WTC11 (cell line): ENCODE data around the gene NCOA1.

Experiments
- ZBTB21 ChIP-seq: sonication (generic); formaldehyde crosslinking; IDR thresholded peaks from 2 replicates; pipeline ENCODE4 v1.8.1; 2023; ENCODE audit warnings: mild to moderate bottlenecking, missing genetic modification reagents, borderline replicate concordance
- ZNF121 ChIP-seq: sonication (generic); formaldehyde crosslinking; IDR thresholded peaks from 2 replicates; pipeline ENCODE4 v1.8.0; 2023; ENCODE audit warnings: missing genetic modification reagents
- TF ChIP-seq, protein P1 (sequence below): sonication (generic); formaldehyde crosslinking; conservative IDR thresholded peaks from 2 replicates; pipeline ENCODE4 v1.8.1; 2022; ENCODE audit warnings: mild to moderate bottlenecking, missing genetic modification reagents
- TF ChIP-seq, protein P2 (sequence below): fragments of 200-600 bp; IDR thresholded peaks from 2 replicates; pipeline ENCODE4 v1.8.0; 2022; ENCODE audit warnings: antibody characterized with exemption
- TF ChIP-seq, protein P3 (sequence below): sonication (generic); formaldehyde crosslinking; IDR thresholded peaks from 2 replicates; pipeline ENCODE4 v1.8.1; 2023; ENCODE audit warnings: mild to moderate bottlenecking, missing genetic modification reagents
- TF ChIP-seq, protein P4 (sequence below): sonication (generic); formaldehyde crosslinking; IDR thresholded peaks from 2 replicates; pipeline ENCODE4 v1.8.1; 2023; ENCODE audit warnings: mild to moderate bottlenecking, missing genetic modification reagents, moderate library complexity
- TF ChIP-seq, protein P5 (sequence below): sonication (generic); formaldehyde crosslinking; conservative IDR thresholded peaks from 2 replicates; pipeline ENCODE4 v1.8.1; 2023; ENCODE audit warnings: mild to moderate bottlenecking, low read depth, missing genetic modification reagents, moderate library complexity
- TF ChIP-seq, protein P6 (sequence below): sonication (generic); formaldehyde crosslinking; IDR thresholded peaks from 2 replicates; pipeline ENCODE4 v1.8.0; 2022; ENCODE audit warnings: mild to moderate bottlenecking, missing genetic modification reagents

DNA sequence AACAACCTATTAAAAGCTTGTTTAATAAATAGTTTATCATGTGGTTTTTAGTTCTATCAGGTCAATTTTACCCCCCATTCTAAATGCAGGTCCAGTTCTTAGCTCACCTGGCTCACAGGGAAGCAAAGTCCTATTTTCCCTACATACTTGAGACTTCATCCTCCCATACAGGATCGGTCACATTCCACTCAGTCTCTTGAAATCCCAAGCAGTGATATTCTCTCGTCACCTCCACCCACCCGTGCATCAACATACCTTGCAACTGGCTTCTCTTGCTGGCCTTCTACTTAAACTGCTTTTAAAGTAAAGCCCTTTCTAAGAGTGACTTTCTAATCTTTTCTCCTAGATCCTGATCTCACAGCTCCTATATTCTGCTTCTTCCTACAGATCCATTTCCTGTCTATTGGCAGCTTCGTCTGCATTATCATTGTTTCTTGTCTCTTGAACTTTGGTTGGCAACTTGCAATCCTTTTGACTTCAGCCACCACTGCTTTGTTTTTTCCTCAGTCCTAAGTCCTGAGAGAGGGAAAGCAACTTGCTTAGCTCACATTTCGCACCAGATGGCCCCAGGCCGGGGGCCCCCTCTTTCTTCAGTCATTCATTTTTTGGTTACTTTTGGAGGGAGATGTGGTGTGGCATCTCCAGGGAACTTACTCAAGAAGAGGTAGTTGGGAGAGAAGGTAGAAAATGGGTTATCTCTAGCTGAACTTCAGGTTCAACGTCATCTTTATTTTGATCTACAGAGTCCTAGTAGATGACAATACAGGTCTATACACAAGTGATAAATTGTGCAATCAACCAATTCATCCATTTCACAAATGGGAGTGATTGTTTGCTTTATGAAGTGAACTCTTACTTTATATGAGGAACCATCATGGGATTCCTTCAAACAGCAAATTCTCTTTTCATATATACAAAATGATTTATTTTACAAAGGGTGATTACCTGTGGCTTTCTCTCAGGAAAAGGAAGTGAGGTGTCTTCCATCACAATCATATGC is 23.9 kb upstream of the NCOA1 start:
- TF ChIP-seq, protein P1, sequence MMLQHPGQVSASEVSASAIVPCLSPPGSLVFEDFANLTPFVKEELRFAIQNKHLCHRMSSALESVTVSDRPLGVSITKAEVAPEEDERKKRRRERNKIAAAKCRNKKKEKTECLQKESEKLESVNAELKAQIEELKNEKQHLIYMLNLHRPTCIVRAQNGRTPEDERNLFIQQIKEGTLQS (CRISPR knock-in tag): no peak
- TF ChIP-seq, protein P2, sequence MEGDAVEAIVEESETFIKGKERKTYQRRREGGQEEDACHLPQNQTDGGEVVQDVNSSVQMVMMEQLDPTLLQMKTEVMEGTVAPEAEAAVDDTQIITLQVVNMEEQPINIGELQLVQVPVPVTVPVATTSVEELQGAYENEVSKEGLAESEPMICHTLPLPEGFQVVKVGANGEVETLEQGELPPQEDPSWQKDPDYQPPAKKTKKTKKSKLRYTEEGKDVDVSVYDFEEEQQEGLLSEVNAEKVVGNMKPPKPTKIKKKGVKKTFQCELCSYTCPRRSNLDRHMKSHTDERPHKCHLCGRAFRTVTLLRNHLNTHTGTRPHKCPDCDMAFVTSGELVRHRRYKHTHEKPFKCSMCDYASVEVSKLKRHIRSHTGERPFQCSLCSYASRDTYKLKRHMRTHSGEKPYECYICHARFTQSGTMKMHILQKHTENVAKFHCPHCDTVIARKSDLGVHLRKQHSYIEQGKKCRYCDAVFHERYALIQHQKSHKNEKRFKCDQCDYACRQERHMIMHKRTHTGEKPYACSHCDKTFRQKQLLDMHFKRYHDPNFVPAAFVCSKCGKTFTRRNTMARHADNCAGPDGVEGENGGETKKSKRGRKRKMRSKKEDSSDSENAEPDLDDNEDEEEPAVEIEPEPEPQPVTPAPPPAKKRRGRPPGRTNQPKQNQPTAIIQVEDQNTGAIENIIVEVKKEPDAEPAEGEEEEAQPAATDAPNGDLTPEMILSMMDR: no peak
- no peak for TF ChIP-seq ZBTB21 (CRISPR knock-in tag)
- no peak for TF ChIP-seq ZNF121 (CRISPR knock-in tag)
- TF ChIP-seq, protein P3, sequence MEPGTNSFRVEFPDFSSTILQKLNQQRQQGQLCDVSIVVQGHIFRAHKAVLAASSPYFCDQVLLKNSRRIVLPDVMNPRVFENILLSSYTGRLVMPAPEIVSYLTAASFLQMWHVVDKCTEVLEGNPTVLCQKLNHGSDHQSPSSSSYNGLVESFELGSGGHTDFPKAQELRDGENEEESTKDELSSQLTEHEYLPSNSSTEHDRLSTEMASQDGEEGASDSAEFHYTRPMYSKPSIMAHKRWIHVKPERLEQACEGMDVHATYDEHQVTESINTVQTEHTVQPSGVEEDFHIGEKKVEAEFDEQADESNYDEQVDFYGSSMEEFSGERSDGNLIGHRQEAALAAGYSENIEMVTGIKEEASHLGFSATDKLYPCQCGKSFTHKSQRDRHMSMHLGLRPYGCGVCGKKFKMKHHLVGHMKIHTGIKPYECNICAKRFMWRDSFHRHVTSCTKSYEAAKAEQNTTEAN (CRISPR knock-in tag): no peak
- TF ChIP-seq, protein P4, sequence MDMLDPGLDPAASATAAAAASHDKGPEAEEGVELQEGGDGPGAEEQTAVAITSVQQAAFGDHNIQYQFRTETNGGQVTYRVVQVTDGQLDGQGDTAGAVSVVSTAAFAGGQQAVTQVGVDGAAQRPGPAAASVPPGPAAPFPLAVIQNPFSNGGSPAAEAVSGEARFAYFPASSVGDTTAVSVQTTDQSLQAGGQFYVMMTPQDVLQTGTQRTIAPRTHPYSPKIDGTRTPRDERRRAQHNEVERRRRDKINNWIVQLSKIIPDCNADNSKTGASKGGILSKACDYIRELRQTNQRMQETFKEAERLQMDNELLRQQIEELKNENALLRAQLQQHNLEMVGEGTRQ: no peak
- TF ChIP-seq, protein P5, sequence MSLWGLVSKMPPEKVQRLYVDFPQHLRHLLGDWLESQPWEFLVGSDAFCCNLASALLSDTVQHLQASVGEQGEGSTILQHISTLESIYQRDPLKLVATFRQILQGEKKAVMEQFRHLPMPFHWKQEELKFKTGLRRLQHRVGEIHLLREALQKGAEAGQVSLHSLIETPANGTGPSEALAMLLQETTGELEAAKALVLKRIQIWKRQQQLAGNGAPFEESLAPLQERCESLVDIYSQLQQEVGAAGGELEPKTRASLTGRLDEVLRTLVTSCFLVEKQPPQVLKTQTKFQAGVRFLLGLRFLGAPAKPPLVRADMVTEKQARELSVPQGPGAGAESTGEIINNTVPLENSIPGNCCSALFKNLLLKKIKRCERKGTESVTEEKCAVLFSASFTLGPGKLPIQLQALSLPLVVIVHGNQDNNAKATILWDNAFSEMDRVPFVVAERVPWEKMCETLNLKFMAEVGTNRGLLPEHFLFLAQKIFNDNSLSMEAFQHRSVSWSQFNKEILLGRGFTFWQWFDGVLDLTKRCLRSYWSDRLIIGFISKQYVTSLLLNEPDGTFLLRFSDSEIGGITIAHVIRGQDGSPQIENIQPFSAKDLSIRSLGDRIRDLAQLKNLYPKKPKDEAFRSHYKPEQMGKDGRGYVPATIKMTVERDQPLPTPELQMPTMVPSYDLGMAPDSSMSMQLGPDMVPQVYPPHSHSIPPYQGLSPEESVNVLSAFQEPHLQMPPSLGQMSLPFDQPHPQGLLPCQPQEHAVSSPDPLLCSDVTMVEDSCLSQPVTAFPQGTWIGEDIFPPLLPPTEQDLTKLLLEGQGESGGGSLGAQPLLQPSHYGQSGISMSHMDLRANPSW (CRISPR knock-in tag): no peak
- TF ChIP-seq, protein P6, sequence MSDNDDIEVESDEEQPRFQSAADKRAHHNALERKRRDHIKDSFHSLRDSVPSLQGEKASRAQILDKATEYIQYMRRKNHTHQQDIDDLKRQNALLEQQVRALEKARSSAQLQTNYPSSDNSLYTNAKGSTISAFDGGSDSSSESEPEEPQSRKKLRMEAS (CRISPR knock-in tag): no peak
